KBM-7 (cell line): ENCODE measurements around the gene SCN8A.
"Not testable (repeated sequence)": the region's sequence is repeated elsewhere in the genome, so short reads cannot be mapped to it uniquely, and the experiment has no call there.

Source experiments
- DNase-seq: peaks from one replicate; pipeline ENCODE4 v3.0.0-alpha.2; 2015
- in situ Hi-C: fragments of 300-500 bp; cut with MboI; formaldehyde crosslinking; loops from 2 replicates; pipeline ENCODE4 v1.14.3; 2020; ENCODE audit warnings: low sequenced_read_pairs, low pct_unique_long_range_greater_than_20kb, mixed read lengths

Gene SCN8A

GRCh38 chr12:51821440-51822260 is 230.6 kb downstream of the SCN8A start:
- in situ Hi-C loops, result no loop called here
- no peak for DNase-seq

GRCh38 chr12:51822261-51822616 is 231.2 kb downstream of the SCN8A start:
- no peak for DNase-seq
- in situ Hi-C loops, result no loop called here

DNA sequence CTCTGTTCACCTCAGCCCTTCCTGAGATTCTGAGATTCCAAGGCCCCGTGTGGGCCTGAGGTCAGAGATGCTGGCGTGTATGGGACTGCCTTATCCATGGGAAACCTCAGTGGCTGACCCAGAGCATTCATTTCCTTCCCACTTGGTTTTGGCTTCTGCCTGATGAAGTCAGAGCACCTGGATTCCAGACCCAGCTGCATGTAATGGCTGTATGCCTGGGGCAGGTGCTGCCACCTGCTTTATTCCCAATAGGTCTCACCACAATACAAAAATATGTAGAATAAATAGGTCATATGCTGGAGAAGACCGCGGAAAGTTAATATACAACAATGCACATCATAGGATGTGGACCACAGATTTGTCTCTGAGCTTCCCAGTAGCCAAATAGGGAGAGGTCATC is 231.9 kb downstream of the SCN8A start:
- in situ Hi-C loops, result no loop called here
- no peak for DNase-seq

DNA sequence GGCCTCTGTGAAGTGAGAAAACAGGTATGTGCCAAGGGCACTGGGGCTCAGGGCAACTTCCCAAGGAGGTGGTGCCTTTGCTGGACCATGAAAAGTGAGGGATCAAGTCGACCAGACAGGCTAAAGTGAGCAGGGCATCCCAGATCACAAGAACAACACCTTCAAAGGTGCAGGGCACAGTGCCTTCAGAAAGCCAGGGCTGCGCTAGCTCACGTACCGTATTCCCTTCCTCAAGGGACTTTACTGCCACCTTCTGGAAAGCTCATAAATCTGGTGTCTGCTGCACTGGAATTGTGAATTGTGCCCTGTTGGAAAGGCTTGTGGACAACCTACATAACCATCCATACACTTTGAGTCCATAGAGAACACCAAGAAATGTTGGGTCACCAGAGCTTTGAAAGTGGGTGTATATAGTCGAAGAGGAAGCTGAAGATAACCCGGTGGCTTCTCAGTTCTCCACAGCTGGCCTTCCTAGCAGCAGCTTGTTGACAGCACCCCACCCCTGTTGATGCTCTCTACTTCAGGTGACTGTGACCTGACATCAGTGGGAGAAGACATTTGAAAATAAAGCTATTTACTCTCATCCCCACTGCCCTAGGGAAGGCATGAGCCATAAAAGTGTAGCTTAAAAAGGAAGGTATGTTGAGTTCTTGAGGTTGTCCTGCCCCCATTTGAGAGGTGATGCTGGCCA is 233.0 kb downstream of the SCN8A start:
- in situ Hi-C loops, result no loop called here
- peak; percentile 48 for DNase-seq

GRCh38 chr12:51825216-51825615 is 234.2 kb downstream of the SCN8A start:
- no peak for DNase-seq
- in situ Hi-C loops, result no loop called here

- in situ Hi-C loops, result no loop called here
- no peak for DNase-seq
Observed at GRCh38 chr12:51826881-51827280, 235.8 kb downstream of the SCN8A start.

- in situ Hi-C loops, result no loop called here
- DNase-seq, result peak; percentile 55
Observed at GRCh38 chr12:51827925-51828818, 237.1 kb downstream of the SCN8A start.

DNA sequence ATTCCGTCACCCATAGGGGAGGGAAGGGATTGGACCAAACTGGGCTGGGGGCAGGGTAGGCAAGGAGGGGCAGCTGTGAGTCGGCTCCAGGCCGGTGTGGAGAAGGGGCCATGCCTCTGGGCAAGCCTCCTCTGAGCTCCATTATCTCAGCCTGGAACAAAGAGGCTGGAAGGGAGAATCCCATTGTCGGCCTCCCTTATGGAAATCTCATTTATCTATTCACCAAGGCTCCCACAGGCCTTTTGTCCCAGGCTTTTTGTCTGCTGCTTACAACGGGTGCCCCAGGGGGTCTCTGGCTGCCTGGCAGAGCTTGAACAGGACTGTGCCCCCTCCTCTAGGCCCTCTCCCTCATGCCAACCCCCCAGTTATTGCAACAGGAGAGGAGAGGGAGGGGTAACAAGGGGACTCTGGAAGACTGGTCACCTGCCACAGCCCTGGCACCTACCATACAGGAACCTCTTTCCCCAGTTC is 238.0 kb downstream of the SCN8A start:
- in situ Hi-C loops, result no loop called here
- DNase-seq, result no peak

GRCh38 chr12:51829641-51830040 is 238.6 kb downstream of the SCN8A start:
- in situ Hi-C loops, result no loop called here
- no peak for DNase-seq

DNA sequence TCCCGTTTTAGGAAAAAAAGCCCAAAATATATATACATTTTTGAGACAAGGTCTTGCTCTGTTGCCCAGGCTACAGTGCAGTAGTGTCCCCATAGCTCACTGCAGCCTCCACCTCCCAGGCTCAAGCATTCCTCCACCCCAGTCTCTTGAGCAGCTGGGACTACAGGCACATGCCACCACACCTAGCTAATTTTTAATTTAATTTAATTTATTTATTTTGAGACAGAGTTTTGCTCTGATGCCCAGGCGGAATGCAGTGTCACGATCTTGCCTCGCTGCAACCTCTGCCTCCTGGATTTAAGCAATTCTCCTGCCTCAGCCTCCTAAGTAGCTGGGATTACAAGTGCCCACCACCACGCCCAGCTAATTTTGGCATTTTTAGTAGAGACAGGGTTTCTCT is 240.8 kb downstream of the SCN8A start:
- in situ Hi-C loops, DNase-seq: not testable (repeated sequence)

DNA sequence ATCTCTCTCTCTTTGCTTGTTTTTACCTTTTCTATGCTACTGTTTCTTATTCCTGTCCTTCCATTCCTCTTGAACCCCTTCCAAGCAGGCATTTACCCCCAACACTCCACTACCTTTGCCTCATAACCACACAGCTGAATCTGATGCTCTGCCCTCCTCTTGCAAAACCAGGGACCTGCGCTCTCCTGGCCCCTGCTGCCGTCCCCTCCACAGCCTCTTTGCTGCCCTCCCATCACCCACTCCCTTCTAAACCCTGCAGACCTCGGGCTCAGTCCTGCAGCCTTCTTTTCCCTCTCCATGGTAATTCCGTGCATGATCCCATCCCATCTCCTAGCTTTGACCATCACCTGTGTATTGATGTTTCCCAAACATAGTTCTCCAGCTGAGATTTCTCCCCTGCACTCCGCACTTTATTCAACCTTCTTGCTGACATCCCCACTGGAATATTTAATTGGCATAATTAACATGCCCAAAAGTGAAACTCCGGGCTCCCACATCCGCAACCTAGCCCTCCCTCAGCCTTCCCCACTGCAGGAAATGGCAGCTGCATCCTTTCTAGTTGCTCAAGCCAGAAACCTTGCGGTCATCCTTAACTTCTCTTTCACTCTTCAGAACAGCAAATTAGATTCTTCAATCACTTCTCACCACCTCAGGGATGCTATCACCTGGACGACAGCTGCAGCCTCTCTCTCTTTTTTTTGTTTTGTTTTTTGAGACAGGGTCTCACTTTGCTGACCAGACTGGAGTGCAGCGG is 241.5 kb downstream of the SCN8A start:
- peak; percentile 78 for DNase-seq

GRCh38 chr12:51833448-51834227 is 242.6 kb downstream of the SCN8A start:
- in situ Hi-C loops, result no loop called here

More for the DNA sequence above, 241.5 kb downstream of the SCN8A start:
- in situ Hi-C loops, result no loop called here

GRCh38 chr12:51834411-51834810 is 243.4 kb downstream of the SCN8A start:
- in situ Hi-C loops, result no loop called here
- no peak for DNase-seq

More at GRCh38 chr12:51833448-51834227, 242.6 kb downstream of the SCN8A start:
- DNase-seq, result no peak

DNA sequence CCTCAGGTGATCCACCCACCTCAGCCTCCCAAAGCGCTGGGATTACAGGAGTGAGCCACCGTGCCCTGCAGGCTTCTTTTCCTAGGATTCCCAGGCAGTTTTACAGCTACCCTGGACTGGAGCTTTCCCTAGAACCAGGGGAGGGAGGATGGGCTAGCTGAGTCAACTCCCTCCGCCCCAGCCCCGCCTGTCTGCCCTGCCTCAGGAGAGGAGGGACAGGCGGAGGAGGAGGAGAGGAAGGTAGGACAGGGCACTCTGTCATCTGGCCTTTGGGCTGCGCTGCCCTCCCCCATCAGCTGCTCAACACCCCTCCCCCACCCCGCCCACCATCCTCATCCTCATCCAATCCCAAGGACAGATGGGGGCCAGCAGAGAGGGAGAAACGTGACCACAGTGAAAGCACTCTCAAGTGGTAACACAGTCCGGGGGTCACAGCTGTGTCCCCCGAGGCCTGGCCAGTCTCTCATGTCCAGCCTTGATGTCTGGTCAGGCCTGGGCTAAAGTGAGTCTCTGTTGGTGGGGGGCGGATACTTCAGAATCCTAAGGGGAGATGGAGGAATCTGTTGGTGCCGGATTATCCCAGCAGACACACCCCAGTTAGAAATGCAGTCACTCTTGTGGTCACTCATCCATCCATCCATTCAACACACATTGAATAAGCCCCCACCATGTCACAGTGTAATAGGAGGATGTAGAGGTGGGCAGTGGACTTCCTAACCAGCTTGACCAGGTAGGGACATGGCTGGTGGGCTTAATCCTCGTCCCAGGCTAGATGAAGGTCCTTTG is 245.2 kb downstream of the SCN8A start:
- no peak for DNase-seq
- in situ Hi-C loops, result no loop called here

GRCh38 chr12:51836827-51837173 is 245.8 kb downstream of the SCN8A start:
- in situ Hi-C loops, result no loop called here
- DNase-seq, result no peak

- no peak for DNase-seq
- in situ Hi-C loops, result no loop called here
Observed at GRCh38 chr12:51837286-51837685, 246.3 kb downstream of the SCN8A start.

DNA sequence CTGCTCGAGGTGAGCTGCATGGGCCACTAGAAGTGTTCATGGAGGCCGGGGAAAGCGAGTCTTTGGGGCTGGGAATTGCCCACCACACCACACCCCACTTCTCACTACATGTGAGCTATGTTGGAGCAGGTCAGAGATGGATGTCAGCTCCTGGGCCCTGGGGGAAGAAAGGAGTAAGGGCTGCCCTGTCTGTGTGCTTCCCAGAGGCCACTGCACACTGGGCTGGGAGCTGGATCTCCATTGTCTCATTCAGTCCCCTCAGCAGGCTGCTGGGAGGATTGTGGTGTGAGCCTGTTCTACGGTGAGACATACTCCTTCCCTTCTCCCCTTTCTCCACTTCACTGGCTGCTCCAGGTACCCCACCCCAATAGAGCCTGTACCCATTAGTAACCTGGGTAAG is 247.0 kb downstream of the SCN8A start:
- DNase-seq, result no peak
- in situ Hi-C loops, result no loop called here

- no peak for DNase-seq
- in situ Hi-C loops, result no loop called here
Observed at GRCh38 chr12:51838762-51839161, 247.7 kb downstream of the SCN8A start.
